WERI-Rb-1 (cell line): ENCODE data around the gene CCDC158.
A peak's percentile ranks its signal among the peaks of the same experiment; 100 is the strongest.

Source experiments
- DNase-seq: peaks from one replicate; pipeline ENCODE4 v3.0.0-alpha.2; 2020
- H3K27ac ChIP-seq: fragments of 250-450 bp; sonication (Bioruptor Pico); 2 replicates; pipeline ENCODE4 v1.5.1; 2020; ENCODE audit warnings: mild to moderate bottlenecking, moderate library complexity
- H3K27me3 ChIP-seq: fragments of 250-450 bp; sonication (Bioruptor Pico); 2 replicates; pipeline ENCODE4 v1.5.1; 2021; ENCODE audit warnings: mild to moderate bottlenecking, low read depth, moderate library complexity; ENCODE audit not compliant: insufficient read depth, severe bottlenecking
- H3K36me3 ChIP-seq: fragments of 250-450 bp; sonication (Bioruptor Pico); 2 replicates; pipeline ENCODE4 v1.5.1; 2020; ENCODE audit warnings: mild to moderate bottlenecking, moderate library complexity
- H3K4me3 ChIP-seq: 2 replicates; pipeline ENCODE4 v1.5.1; 2011; ENCODE audit warnings: low read depth, mild to moderate bottlenecking, control low read depth, low read length
- H3K9me3 ChIP-seq: fragments of 250-450 bp; sonication (Bioruptor Pico); 2 replicates; pipeline ENCODE4 v1.5.1; 2021; ENCODE audit warnings: mild to moderate bottlenecking, moderate library complexity; ENCODE audit not compliant: severe bottlenecking
- CTCF ChIP-seq: IDR thresholded peaks from 2 replicates; pipeline ENCODE4 v1.5.1; 2011; ENCODE audit warnings: low read depth, mild to moderate bottlenecking, control low read depth, inconsistent platforms, low read length

CCDC158 gene

GRCh38 chr4:76376534-76376933 is 44.4 kb downstream of the CCDC158 start:
- Histone ChIP-seq H3K9me3 (peaks cover 3% of the 10 kb centered on the region), H3K27ac (no peak overlapping the region), H3K36me3 (no peaks in the 10 kb centered on the region), H3K4me3 (no peak overlapping the region), H3K27me3 (no peaks in the 10 kb centered on the region)
- TF ChIP-seq CTCF, result no peak
- no peak for DNase-seq

DNA sequence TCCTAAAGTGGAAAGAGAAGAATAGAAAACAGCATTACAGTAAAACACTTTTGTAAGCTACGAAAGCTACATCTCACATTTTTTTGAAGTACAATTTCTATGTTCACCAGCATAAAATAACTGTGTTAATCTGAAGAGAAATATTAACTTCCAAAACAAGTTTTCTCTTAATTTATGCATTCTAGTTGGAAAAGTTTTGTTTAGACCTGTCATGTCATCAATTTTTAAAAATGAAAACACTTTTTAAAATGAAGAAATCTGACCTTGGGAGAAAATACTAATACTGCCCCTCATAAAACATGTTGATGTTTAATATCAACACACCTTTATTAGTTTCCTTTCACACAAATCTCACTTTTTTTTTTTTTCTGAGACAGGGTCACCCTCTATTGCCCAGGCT is 45.2 kb downstream of the CCDC158 start:
- TF ChIP-seq CTCF, result no peak
- DNase-seq, result no peak
- H3K4me3 ChIP-seq, result no peak overlapping the region
- peak overlapping the region; percentile 28; the same call in 1 of the 2 replicates for H3K27ac ChIP-seq
- H3K9me3 ChIP-seq, result no peaks in the 10 kb centered on the region
- H3K27me3 ChIP-seq, result no peaks in the 10 kb centered on the region
- no peaks in the 10 kb centered on the region for H3K36me3 ChIP-seq

DNA sequence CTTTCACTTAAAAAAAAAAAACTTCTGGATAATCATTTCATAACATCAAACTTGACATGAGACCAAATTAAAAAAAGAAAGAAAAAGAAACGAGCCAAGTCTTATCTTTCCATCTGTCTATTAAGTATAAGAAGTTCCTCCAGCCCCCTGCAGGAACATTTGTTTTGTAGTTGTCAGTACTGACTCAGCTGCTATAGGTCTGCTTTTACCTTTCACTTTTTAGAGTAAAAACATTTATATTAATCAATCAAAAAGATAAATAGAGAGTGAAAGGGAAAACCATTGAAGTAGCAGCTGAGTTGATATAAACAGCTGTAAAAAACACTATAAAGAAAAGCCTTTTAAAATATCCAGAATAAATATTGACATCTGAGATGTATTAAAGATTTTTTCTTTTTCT is 46.1 kb downstream of the CCDC158 start:
- DNase-seq, result no peak
- no peak overlapping the region for H3K27ac ChIP-seq
- H3K4me3 ChIP-seq, result no peak overlapping the region
- no peaks in the 10 kb centered on the region for H3K36me3 ChIP-seq
- no peaks in the 10 kb centered on the region for H3K27me3 ChIP-seq
- TF ChIP-seq CTCF, result no peak
- no peaks in the 10 kb centered on the region for H3K9me3 ChIP-seq

DNA sequence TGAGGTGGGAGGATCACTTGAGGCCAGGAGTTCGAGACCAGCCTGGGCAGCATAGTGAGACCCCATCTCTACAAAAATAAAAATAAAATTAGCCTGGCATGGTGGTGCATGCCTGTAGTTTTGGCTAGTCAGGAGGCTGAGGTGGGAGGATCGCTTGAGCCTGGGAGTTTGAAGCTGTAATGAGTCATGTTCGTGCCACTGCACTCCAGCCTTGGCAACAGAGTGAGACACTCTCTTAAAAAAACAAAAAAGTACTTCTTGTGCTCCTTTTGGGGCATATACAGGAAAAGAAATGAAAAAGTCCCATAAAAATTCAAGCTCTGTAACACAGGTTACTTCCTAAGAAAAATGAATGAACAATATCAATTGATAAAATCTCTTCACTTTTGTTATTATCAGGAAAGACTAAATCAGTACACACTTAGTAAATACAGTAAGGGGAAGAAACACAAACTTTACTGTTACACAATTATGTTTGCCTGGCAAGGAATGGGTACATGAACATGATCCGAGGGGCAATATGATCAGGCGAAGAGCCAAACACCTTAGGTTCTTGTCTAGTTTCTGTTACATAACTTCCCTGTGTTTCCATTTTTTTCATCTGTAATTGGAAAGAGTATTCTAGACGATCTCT is 46.9 kb downstream of the CCDC158 start:
- Histone ChIP-seq H3K27me3 (no peaks in the 10 kb centered on the region), H3K27ac (no peak overlapping the region), H3K4me3 (no peak overlapping the region), H3K9me3 (no peaks in the 10 kb centered on the region), H3K36me3 (no peaks in the 10 kb centered on the region)
- no peak for DNase-seq
- no peak for TF ChIP-seq CTCF

DNA sequence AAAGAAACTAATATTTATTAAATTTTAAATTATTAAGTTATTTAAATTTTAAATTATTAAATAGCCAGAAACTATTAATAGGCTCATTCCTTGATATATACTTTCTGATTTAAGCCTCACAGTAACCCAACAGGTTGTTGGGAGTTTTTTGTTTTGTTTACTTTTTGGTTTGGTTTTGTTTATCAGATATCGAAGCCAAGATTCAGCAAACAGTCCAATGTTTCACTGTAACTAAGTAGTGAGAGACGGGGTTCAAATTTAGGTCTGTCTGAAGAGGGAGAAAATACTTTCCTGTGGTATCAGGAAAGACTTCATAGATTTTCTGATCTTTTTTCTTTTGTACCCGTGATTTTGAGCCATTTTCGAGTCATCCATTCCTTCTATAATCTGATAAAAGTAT is 54.2 kb downstream of the CCDC158 start:
- DNase-seq, result no peak
- TF ChIP-seq CTCF, result no peak

GRCh38 chr4:76365636-76366035 is 55.3 kb downstream of the CCDC158 start:
- no peaks in the 10 kb centered on the region for H3K36me3 ChIP-seq
- no peak for TF ChIP-seq CTCF
- H3K9me3 ChIP-seq, result peaks cover 2% of the 10 kb centered on the region
- no peak for DNase-seq
- no peaks in the 10 kb centered on the region for H3K27me3 ChIP-seq
- H3K4me3 ChIP-seq, result no peak overlapping the region
- H3K27ac ChIP-seq, result no peak overlapping the region

More for the DNA sequence above, 54.2 kb downstream of the CCDC158 start:
- no peaks in the 10 kb centered on the region for H3K27me3 ChIP-seq
- no peaks in the 10 kb centered on the region for H3K36me3 ChIP-seq
- no peaks in the 10 kb centered on the region for H3K9me3 ChIP-seq
- H3K27ac ChIP-seq, result no peak overlapping the region
- H3K4me3 ChIP-seq, result no peak overlapping the region
